H1 (cell line): ENCODE results near the gene GLS. TPM values are rescaled to one million over a fixed set of nuclear protein-coding genes. Genes with fewer than 3 reads are reported as not detected.

Experiments
- CTCF ChIA-PET: fragments of 300-600 bp; sonication (Branson Sonifier 250); formaldehyde crosslinking; loops from one replicate; lab custom pipeline; 2021; ENCODE audit not compliant: partially characterized antibody; lab: Charles Lee
- POLR2A ChIA-PET: fragments of 300-600 bp; sonication (Branson Sonifier 250); formaldehyde crosslinking; loops from one replicate; lab custom pipeline; 2021; ENCODE audit warnings: inconsistent platforms; ENCODE audit not compliant: partially characterized antibody; lab: Charles Lee
- DNase-seq, 2 experiments: peaks; one replicate each; pipeline versions ENCODE4 v3.0.0 to v3.0.0-alpha.2; 2010 to 2022; ENCODE audit warnings: low spot score in 2 of 2, low read depth in 1 of 2, mixed read lengths in 1 of 2
- FAIRE-seq: peaks from 2 replicates; lab custom pipeline; 2011; peaks lifted over from hg19 to GRCh38; lab: Jason Lieb, UNC
- H2AFZ ChIP-seq: 2 replicates; pipeline ENCODE4 v1.8.1; 2012; ENCODE audit warnings: low read length, inconsistent platforms
- H2AK5ac ChIP-seq: 2 replicates; pipeline ENCODE4 v1.6.1; 2013; ENCODE audit warnings: low read depth, low read length
- H2BK120ac ChIP-seq: replicated peaks from 2 replicates; pipeline ENCODE3; 2013; ENCODE audit warnings: low read depth, low read length, inconsistent platforms
- H2BK12ac ChIP-seq: 2 replicates; pipeline ENCODE4 v1.6.1; 2013; ENCODE audit warnings: low read depth, low read length
- H2BK15ac ChIP-seq: 2 replicates; pipeline ENCODE4 v1.6.1; 2013; ENCODE audit warnings: low read length
- H2BK20ac ChIP-seq: 2 replicates; pipeline ENCODE4 v1.6.1; 2013; ENCODE audit warnings: low read length
- H2BK5ac ChIP-seq: 2 replicates; pipeline ENCODE4 v1.6.1; 2013; ENCODE audit warnings: low read depth, low read length
- H3K14ac ChIP-seq: 2 replicates; pipeline ENCODE4 v1.6.1; 2013; ENCODE audit warnings: inconsistent platforms; ENCODE audit not compliant: insufficient read length
- H3K18ac ChIP-seq: 2 replicates; pipeline ENCODE4 v1.6.1; 2013; ENCODE audit warnings: low read length; ENCODE audit errors: extremely low read depth
- H3K23ac ChIP-seq: 2 replicates; pipeline ENCODE4 v1.6.1; 2013; ENCODE audit warnings: inconsistent platforms; ENCODE audit not compliant: insufficient read length
- H3K23me2 ChIP-seq: 2 replicates; pipeline ENCODE4 v1.6.1; 2013; ENCODE audit warnings: low read depth, low read length
- H3K27ac ChIP-seq: 2 replicates; pipeline ENCODE4 v1.6.1; 2011; ENCODE audit warnings: low read depth, low read length, inconsistent platforms
- H3K27me3 ChIP-seq, 4 experiments: replicated peaks in 1 of 4; 1 replicate in 1 of 4; 2 replicates in 3 of 4; pipeline versions ENCODE4 v1.6.1 to v1.8.1; 2011 to 2013; ENCODE audit warnings: low read length in 3 of 4, mild to moderate bottlenecking in 3 of 4, inconsistent platforms in 2 of 4, mixed read lengths in 2 of 4, moderate library complexity in 1 of 4; ENCODE audit not compliant: control insufficient read depth in 3 of 4, insufficient read depth in 3 of 4; ENCODE audit errors: extremely low read depth in 1 of 4
- H3K36me3 ChIP-seq, 4 experiments: 2 replicates each; pipeline versions ENCODE4 v1.6.1 to v1.8.1; 2011 to 2013; ENCODE audit warnings: mild to moderate bottlenecking in 4 of 4, low read length in 3 of 4, moderate library complexity in 2 of 4, control low read depth in 1 of 4, inconsistent platforms in 1 of 4; ENCODE audit not compliant: insufficient read depth in 4 of 4, control insufficient read depth in 2 of 4
- H3K4ac ChIP-seq: replicated peaks from 2 replicates; pipeline ENCODE3; 2013; ENCODE audit warnings: low read length, low read depth, mixed read lengths, inconsistent platforms; ENCODE audit not compliant: insufficient read length
- H3K4me1 ChIP-seq, 4 experiments: replicated peaks in 1 of 4; 1 replicate in 1 of 4; 2 replicates in 3 of 4; pipeline versions ENCODE4 v1.6.1 to v1.8.1; 2011 to 2013; ENCODE audit warnings: low read length in 3 of 4, inconsistent platforms in 2 of 4, mixed read lengths in 1 of 4; ENCODE audit not compliant: insufficient read depth in 4 of 4, control insufficient read depth in 3 of 4
- H3K4me2 ChIP-seq, 2 experiments: 2 replicates each; pipeline versions ENCODE4 v1.6.1 to v1.8.1; 2011 to 2013; ENCODE audit warnings: low read depth in 2 of 2, low read length in 2 of 2, control low read depth in 1 of 2, inconsistent platforms in 1 of 2, mild to moderate bottlenecking in 1 of 2; ENCODE audit not compliant: insufficient read depth in 1 of 2
- H3K4me3 ChIP-seq, 4 experiments: fragments of 200-600, 300-600 bp in 1 of 4; sonication (generic), shearing (Covaris generic), sonication (Bioruptor Twin) in 1 of 4; 2 replicates each; pipeline versions ENCODE4 v1.5.1 to v1.8.1; 2011 to 2016; ENCODE audit warnings: low read length in 4 of 4, low read depth in 3 of 4, control low read depth in 2 of 4, inconsistent platforms in 2 of 4, mild to moderate bottlenecking in 2 of 4, mixed read lengths in 1 of 4, moderate library complexity in 1 of 4; ENCODE audit not compliant: insufficient read depth in 2 of 4; ENCODE audit errors: extremely low read depth in 1 of 4
- H3K56ac ChIP-seq: replicated peaks from 2 replicates; pipeline ENCODE3; 2013; ENCODE audit warnings: low read depth, mild to moderate bottlenecking, mixed read lengths, low read length, inconsistent platforms; ENCODE audit not compliant: insufficient read length
- H3K79me1 ChIP-seq: 2 replicates; pipeline ENCODE4 v1.6.1; 2013; ENCODE audit warnings: low read depth, low read length, control low read depth
- H3K79me2 ChIP-seq, 2 experiments: 2 replicates each; pipeline versions ENCODE4 v1.6.1 to v1.8.1; 2012 to 2013; ENCODE audit warnings: low read length in 2 of 2, mild to moderate bottlenecking in 2 of 2, inconsistent platforms in 1 of 2; ENCODE audit not compliant: insufficient read depth in 2 of 2, control insufficient read depth in 1 of 2
- H3K9ac ChIP-seq, 4 experiments: replicated peaks in 1 of 4; 1 replicate in 1 of 4; 2 replicates in 3 of 4; pipeline versions ENCODE4 v1.6.1 to v1.8.1; 2011 to 2013; ENCODE audit warnings: low read depth in 3 of 4, low read length in 3 of 4, control low read depth in 2 of 4, mild to moderate bottlenecking in 2 of 4, moderate library complexity in 2 of 4, inconsistent platforms in 1 of 4; ENCODE audit errors: extremely low read depth in 1 of 4
- H3K9me3 ChIP-seq, 2 experiments: 2 replicates each; pipeline versions ENCODE4 v1.6.1 to v1.8.1; 2012 to 2013; ENCODE audit warnings: mild to moderate bottlenecking in 2 of 2, moderate library complexity in 2 of 2, control low read depth in 1 of 2, inconsistent platforms in 1 of 2, low read depth in 1 of 2, low read length in 1 of 2, mixed read lengths in 1 of 2; ENCODE audit not compliant: insufficient read depth in 2 of 2
- H4K20me1 ChIP-seq, 2 experiments: replicated peaks in 1 of 2; 2 replicates each; pipeline versions ENCODE3 to v1.8.1; 2011 to 2013; ENCODE audit warnings: inconsistent platforms in 2 of 2, low read length in 2 of 2, mild to moderate bottlenecking in 1 of 2; ENCODE audit not compliant: insufficient read depth in 2 of 2, control insufficient read depth in 1 of 2
- H4K5ac ChIP-seq: 2 replicates; pipeline ENCODE4 v1.6.1; 2013; ENCODE audit warnings: low read length, low read depth, mixed read lengths, inconsistent platforms; ENCODE audit not compliant: insufficient read length
- H4K8ac ChIP-seq: 2 replicates; pipeline ENCODE4 v1.8.0; 2013; ENCODE audit warnings: mild to moderate bottlenecking, moderate library complexity, low read length, inconsistent platforms; ENCODE audit not compliant: insufficient read depth; ENCODE audit errors: extremely low read depth
- H4K91ac ChIP-seq: replicated peaks from 2 replicates; pipeline ENCODE3; 2013; ENCODE audit warnings: low read length, mixed read lengths, inconsistent platforms; ENCODE audit not compliant: insufficient read length
- CREB1 ChIP-seq: IDR thresholded peaks from 2 replicates; pipeline ENCODE4 v1.6.1; 2012; ENCODE audit warnings: inconsistent platforms
- JUND ChIP-seq: IDR thresholded peaks from 2 replicates; pipeline ENCODE4 v1.6.1; 2011; ENCODE audit warnings: mild to moderate bottlenecking, improper control_type of control experiment, low read length
- POLR2AphosphoS5 ChIP-seq: IDR thresholded peaks from 2 replicates; pipeline ENCODE4 v1.6.1; 2011; ENCODE audit warnings: low read depth, low read length
- RFX5 ChIP-seq: IDR thresholded peaks from 2 replicates; pipeline ENCODE4 v1.6.1; 2011; ENCODE audit warnings: low read depth, low read length, improper control_type of control experiment, borderline replicate concordance
- SIRT6 ChIP-seq: IDR thresholded peaks from one replicate; pipeline ENCODE4 v1.7.1; 2012; ENCODE audit warnings: low read length, inconsistent platforms
- SP2 ChIP-seq: IDR thresholded peaks from 2 replicates; pipeline ENCODE4 v1.6.1; 2012; ENCODE audit warnings: mild to moderate bottlenecking, low read length, inconsistent platforms
- TAF7 ChIP-seq: optimal IDR thresholded peaks from 2 replicates; pipeline ENCODE3; 2011; ENCODE audit warnings: low read depth, mild to moderate bottlenecking, inconsistent platforms, low read length, moderate library complexity, borderline replicate concordance
- TEAD4 ChIP-seq: IDR thresholded peaks from 2 replicates; pipeline ENCODE4 v1.6.1; 2012; ENCODE audit warnings: low read depth, low read length, inconsistent platforms, mixed read lengths
- YY1 ChIP-seq: IDR thresholded peaks from 2 replicates; pipeline ENCODE4 v1.6.1; 2011; ENCODE audit warnings: low read depth, mild to moderate bottlenecking, low read length
- WGBS, 2 experiments: shearing (Covaris generic) in 1 of 2; methylation state at CpG; one replicate each; pipeline versions ENCODE4 v1.1.6 to v1.1.7; 2013 to 2015; ENCODE audit warnings: low lambda C conversion rate in 2 of 2, mixed read lengths in 2 of 2, inconsistent platforms in 1 of 2, low coverage in 1 of 2, missing lambda C conversion rate in 1 of 2; ENCODE audit not compliant: insufficient replicate concordance in 2 of 2, insufficient coverage in 1 of 2, insufficient read length in 1 of 2; ENCODE audit errors: extremely low coverage in 1 of 2, missing lambda C conversion rate in 1 of 2; 5-methylcytosine and 5-hydroxymethylcytosine counted together
- polyA plus RNA-seq, 7 experiments: library from polyadenylated mRNA; depleted of rRNA in 3 of 7; stranded (reverse) in 5 of 7; unstranded in 2 of 7; fragments of >200 nt in 5 of 7; fragments of 200-250 nt in 2 of 7; gene quantifications; 1 replicate in 5 of 7; 2 replicates in 1 of 7; 4 replicates in 1 of 7; pipeline versions ENCODE4 v1.2.1 to v1.2.3, GENCODE V29; 2011 to 2013; ENCODE audit warnings: missing spikeins in 2 of 7, mixed read lengths in 2 of 7
- total RNA-seq: library from RNA; stranded (reverse); fragmentation: NEBNext Ultra II Directional; extraction: Animal tissue kit (Norgen Biotek cat#: 25700); gene quantifications from 2 replicates; pipeline ENCODE4 v1.2.1, GENCODE V29; 2021

The GLS gene
- total and polyA plus RNA-seq, 2 of the 8 experiments (the other 6 are each of a cell fraction or from before 2014, with no cell fraction given) = 15.7 to 89.8 TPM

DNA sequence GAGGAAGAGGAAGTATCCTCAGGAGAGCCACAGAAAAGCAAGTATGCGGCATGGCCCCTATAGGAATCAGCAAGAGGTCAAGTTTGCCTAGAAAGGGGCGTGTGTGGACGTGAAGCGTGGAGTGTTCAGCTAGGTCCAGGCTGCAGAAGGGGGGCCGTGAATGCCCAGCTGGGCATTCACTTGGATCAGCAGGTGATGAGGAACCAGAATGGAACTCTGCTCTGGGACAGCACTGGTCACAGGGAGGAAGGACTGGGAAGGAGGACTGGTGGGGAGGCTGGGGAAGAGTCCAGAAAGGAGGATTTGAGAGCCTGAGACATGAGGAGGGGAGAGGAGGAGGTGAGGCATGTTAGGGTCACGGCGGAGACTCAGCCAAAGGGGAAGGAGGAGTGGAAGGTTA lies 113.5 kb downstream of the GLS start:
- Histone ChIP-seq H4K20me1 (peaks cover 0 to 2% of the 10 kb centered on the region in 2 experiments), H3K14ac (no peak overlapping the region), H3K4me3 (no peak overlapping the region), H2AFZ (no peak overlapping the region), H3K27ac (no peak overlapping the region), H2BK20ac (no peak overlapping the region), H3K79me2 (no peaks in the 10 kb centered on the region), H2BK5ac (no peak overlapping the region), H2AK5ac (no peak overlapping the region), H4K5ac (no peak overlapping the region), H4K8ac (no peak overlapping the region), H2BK120ac (no peak overlapping the region), H4K91ac (no peak overlapping the region), H3K23ac (no peak overlapping the region), H3K36me3 (peaks cover 10 to 68% (median 50%) of the 10 kb centered on the region in 4 experiments), H3K9ac (no peak overlapping the region), H3K9me3 (no peaks in the 10 kb centered on the region), H3K18ac (no peak overlapping the region), H3K4me1 (no peaks in the 10 kb centered on the region), H3K4ac (no peak overlapping the region), H2BK15ac (no peak overlapping the region), H2BK12ac (no peak overlapping the region), H3K27me3 (no peaks in the 10 kb centered on the region), H3K56ac (no peak overlapping the region), H3K79me1 (no peaks in the 10 kb centered on the region), H3K23me2 (no peaks in the 10 kb centered on the region), H3K4me2 (no peak overlapping the region)
- DNase-seq (no peak), FAIRE-seq (no peak)
- no peak for TF ChIP-seq POLR2AphosphoS5
- TF ChIP-seq CREB1 = no peak
- TF ChIP-seq SP2 = no peak
- no peak for TF ChIP-seq RFX5
- TF ChIP-seq TAF7 = no peak
- no peak for TF ChIP-seq TEAD4
- TF ChIP-seq SIRT6 = no peak
- TF ChIP-seq JUND = no peak
- no peak for TF ChIP-seq YY1
- ChIA-PET POLR2A (no interaction called here), CTCF (interaction anchor here (1.5 kb wide), 2 partner anchors 9 to 47 kb away, joined by 4 to 5 read pairs; no protein-coding TSS in a partner anchor)
- 85% methylated on average over 7 of the region's 7 CpGs; no CpG with 5 or more reads in 1 of the 2 experiments for WGBS, 2 experiments
